B cell (primary cell): ENCODE results near the gene CDKN1A.

Experiments
- EZH2 ChIP-seq: IDR thresholded peaks from 2 replicates; pipeline ENCODE4 v1.6.1; 2012; ENCODE audit warnings: borderline replicate concordance, low read depth, mild to moderate bottlenecking, moderate library complexity, low read length; ENCODE audit not compliant: insufficient read depth, poor library complexity, severe bottlenecking
- TF ChIP-seq, protein P1 (sequence below): fragments of 200-600 bp; IDR thresholded peaks from one replicate; pipeline ENCODE4 v1.8.0; 2022; ENCODE audit warnings: antibody characterized with exemption, mild to moderate bottlenecking

DNA sequence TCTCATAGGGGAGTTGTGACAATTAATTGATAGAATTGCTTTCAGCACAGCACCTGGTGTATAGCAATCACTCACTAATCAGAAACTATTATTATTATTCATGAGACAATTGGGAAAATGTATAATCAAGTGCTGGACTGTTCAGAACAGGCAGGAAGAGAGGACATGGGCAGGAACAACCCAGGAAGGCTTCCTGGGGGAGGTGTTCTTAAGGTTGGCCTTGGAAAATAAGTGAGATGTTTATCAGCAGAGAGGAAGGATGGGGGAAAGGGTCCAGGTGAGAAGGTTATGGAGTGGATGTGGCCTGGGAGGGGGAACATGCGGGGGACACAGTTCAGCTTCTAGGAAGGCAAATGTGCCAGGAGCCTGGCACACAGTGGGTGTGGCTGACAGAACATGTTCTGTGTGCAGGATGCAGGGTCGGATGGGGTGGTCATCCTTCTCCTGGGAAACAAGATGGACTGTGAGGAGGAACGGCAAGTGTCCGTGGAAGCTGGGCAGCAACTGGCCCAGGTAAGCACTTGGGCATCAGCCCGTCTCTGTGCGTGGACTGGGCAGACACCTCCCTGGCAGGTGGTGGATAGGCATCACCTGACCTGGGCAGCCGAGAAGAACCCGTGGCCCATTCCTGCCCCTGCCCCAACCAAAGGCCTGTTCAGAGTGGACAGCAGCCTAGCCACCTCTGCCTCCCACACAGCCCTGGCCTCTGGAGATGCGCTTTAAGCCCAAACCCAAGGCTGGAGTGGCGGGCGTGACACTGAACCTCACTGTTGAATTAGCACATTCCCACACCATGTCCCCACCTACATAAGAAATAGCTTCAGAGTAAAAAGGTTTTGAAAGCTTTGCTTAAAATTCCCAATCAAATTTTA lies 50.0 kb downstream of the CDKN1A start:
- TF ChIP-seq, protein P1, sequence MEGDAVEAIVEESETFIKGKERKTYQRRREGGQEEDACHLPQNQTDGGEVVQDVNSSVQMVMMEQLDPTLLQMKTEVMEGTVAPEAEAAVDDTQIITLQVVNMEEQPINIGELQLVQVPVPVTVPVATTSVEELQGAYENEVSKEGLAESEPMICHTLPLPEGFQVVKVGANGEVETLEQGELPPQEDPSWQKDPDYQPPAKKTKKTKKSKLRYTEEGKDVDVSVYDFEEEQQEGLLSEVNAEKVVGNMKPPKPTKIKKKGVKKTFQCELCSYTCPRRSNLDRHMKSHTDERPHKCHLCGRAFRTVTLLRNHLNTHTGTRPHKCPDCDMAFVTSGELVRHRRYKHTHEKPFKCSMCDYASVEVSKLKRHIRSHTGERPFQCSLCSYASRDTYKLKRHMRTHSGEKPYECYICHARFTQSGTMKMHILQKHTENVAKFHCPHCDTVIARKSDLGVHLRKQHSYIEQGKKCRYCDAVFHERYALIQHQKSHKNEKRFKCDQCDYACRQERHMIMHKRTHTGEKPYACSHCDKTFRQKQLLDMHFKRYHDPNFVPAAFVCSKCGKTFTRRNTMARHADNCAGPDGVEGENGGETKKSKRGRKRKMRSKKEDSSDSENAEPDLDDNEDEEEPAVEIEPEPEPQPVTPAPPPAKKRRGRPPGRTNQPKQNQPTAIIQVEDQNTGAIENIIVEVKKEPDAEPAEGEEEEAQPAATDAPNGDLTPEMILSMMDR = no peak
- no peak for TF ChIP-seq EZH2
